ENCODE results near the gene SPTAN1.

Gene SPTAN1

DNA sequence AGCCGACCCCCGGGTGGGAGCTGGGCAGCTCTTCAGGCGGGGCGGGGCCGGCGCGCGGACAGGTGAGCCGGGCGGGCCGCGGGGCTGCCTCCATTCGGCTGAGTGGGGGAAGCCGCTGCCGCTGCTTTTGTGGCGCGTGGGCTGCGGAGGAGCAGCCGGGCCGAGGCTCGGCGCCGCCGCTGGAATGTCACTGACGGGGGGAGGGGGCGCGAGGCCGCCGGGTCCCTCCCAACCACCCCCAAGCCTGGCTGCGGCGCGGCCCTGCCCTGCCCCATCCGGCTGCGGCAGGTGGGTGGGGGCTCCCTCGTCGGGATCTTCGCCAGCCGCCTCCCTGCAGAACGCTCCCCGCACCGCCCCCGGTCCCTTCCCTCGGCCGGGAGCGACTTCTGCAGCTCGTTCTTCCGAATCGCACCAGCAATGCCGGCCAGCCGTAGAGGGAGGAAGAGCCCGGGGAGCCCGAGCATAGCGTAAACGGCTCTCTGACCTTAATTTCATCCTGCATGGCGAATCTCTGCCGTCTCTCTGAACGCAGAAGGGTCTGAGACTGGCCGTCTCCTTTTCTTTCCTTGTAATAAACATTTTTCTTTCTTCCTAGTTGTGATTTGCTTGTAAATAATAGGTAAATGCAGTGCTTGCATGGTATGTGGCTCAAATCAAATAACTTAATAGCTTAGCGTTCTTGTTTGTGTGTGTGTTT lies 505 bp downstream of the SPTAN1 start:
- WGBS, 2 experiments = 0 to 1% methylated on average over 59 of the region's 59 CpGs
- peak overlapping the region; percentile 80 for H3K27ac ChIP-seq (ENCODE audit: insufficient read depth, low read depth, low read length, poor library complexity, severe bottlenecking)
- H3K9me3 ChIP-seq (ENCODE audit: control insufficient read depth, low read length) = no peaks in the 10 kb centered on the region
- peaks cover 41% of the 10 kb centered on the region for H3K4me1 ChIP-seq (ENCODE audit: control insufficient read depth, insufficient read depth, low read length)
- H3K4me3 ChIP-seq (ENCODE audit: insufficient read depth, low read depth, low read length) = peak overlapping the region; percentile 91
- H3K27me3 ChIP-seq (ENCODE audit: control insufficient read depth, insufficient read depth, low read length, poor library complexity, severe bottlenecking) = no peaks in the 10 kb centered on the region
- no peaks in the 10 kb centered on the region for H3K36me3 ChIP-seq (ENCODE audit: control insufficient read depth, insufficient read depth, low read length)

DNA sequence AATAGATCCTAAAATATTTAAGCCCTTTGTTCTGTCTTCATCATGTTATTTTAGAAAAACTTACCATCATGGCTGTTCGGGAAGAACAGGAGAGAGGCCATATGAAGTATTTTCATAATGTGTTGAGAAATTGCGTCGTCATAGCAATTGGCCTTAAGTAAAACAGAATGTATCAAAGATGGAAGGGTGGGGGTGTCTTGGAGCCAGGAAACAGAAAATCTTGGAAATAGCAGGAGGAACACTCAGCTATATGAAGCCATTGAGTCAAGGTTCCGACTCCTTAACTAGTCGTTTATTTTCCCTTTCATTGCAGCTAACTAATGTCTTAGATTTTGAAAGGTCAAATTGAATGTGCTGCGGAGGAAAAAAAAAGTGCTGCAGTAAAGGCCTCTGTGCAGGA lies 1.3 kb downstream of the SPTAN1 start:
- Histone ChIP-seq H3K27ac (ENCODE audit: insufficient read depth, low read depth, low read length, poor library complexity, severe bottlenecking) (peak overlapping the region; percentile 74), H3K4me1 (ENCODE audit: control insufficient read depth, insufficient read depth, low read length) (peaks cover 44% of the 10 kb centered on the region)
- WGBS, 2 experiments = 46 to 53% methylated on average over 6 of the region's 6 CpGs

GRCh38 chr9:128554155-128554862 lies 1.9 kb downstream of the SPTAN1 start:
- H3K4me1 ChIP-seq (ENCODE audit: control insufficient read depth, insufficient read depth, low read length) = peaks cover 50% of the 10 kb centered on the region
- no peaks in the 10 kb centered on the region for H3K27me3 ChIP-seq (ENCODE audit: control insufficient read depth, insufficient read depth, low read length, poor library complexity, severe bottlenecking)
- H3K27ac ChIP-seq (ENCODE audit: insufficient read depth, low read depth, low read length, poor library complexity, severe bottlenecking) = peak overlapping the region; percentile 74
- peak overlapping the region; percentile 91 for H3K4me3 ChIP-seq (ENCODE audit: insufficient read depth, low read depth, low read length)
- H3K36me3 ChIP-seq (ENCODE audit: control insufficient read depth, insufficient read depth, low read length) = no peaks in the 10 kb centered on the region
- WGBS, 2 experiments = 12 to 15% methylated on average over 5 of the region's 5 CpGs
- H3K9me3 ChIP-seq (ENCODE audit: control insufficient read depth, low read length) = no peaks in the 10 kb centered on the region

More for the DNA sequence above, 1.3 kb downstream of the SPTAN1 start:
- Histone ChIP-seq H3K4me3 (ENCODE audit: insufficient read depth, low read depth, low read length) (peak overlapping the region; percentile 91), H3K9me3 (ENCODE audit: control insufficient read depth, low read length) (no peaks in the 10 kb centered on the region), H3K27me3 (ENCODE audit: control insufficient read depth, insufficient read depth, low read length, poor library complexity, severe bottlenecking) (no peaks in the 10 kb centered on the region), H3K36me3 (ENCODE audit: control insufficient read depth, insufficient read depth, low read length) (no peaks in the 10 kb centered on the region)

DNA sequence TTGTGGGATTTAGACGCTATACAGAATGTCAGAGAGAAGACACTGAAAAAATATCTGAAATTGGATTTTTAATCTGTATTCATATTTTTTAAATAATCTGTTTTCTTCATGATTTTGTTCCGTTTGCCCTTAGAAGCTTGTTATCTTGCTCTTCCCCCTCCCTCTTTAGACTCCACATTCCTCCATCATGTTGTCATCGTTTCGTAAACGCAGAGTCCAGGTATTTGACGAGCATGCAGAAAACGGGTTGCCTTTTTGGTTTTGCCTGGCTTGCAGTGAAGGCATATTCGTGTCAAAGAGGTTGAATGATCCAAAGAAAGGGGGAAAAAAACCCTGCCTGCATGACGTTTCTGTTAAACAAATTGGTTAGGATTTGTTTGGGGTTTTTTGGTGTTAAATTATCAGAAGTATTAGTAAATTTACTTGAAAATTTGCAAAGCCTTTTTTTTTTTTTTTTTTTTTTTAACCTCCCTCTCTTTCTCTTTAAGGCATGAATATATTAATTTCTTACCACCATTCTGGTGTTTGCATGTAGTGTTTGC lies 2.9 kb downstream of the SPTAN1 start:
- Histone ChIP-seq H3K27me3 (ENCODE audit: control insufficient read depth, insufficient read depth, low read length, poor library complexity, severe bottlenecking) (no peaks in the 10 kb centered on the region), H3K36me3 (ENCODE audit: control insufficient read depth, insufficient read depth, low read length) (no peaks in the 10 kb centered on the region), H3K9me3 (ENCODE audit: control insufficient read depth, low read length) (no peaks in the 10 kb centered on the region), H3K27ac (ENCODE audit: insufficient read depth, low read depth, low read length, poor library complexity, severe bottlenecking) (peak overlapping the region; percentile 74), H3K4me3 (ENCODE audit: insufficient read depth, low read depth, low read length) (peak overlapping the region; percentile 31), H3K4me1 (ENCODE audit: control insufficient read depth, insufficient read depth, low read length) (peaks cover 49% of the 10 kb centered on the region)
- WGBS, 2 experiments = 10 to 24% methylated on average over 8 to 9 of the region's 9 CpGs

GRCh38 chr9:128556276-128556675 lies 3.9 kb downstream of the SPTAN1 start:
- Histone ChIP-seq H3K4me1 (ENCODE audit: control insufficient read depth, insufficient read depth, low read length) (peaks cover 40% of the 10 kb centered on the region), H3K27ac (ENCODE audit: insufficient read depth, low read depth, low read length, poor library complexity, severe bottlenecking) (no peak overlapping the region), H3K36me3 (ENCODE audit: control insufficient read depth, insufficient read depth, low read length) (no peaks in the 10 kb centered on the region), H3K4me3 (ENCODE audit: insufficient read depth, low read depth, low read length) (no peak overlapping the region), H3K27me3 (ENCODE audit: control insufficient read depth, insufficient read depth, low read length, poor library complexity, severe bottlenecking) (no peaks in the 10 kb centered on the region), H3K9me3 (ENCODE audit: control insufficient read depth, low read length) (no peaks in the 10 kb centered on the region)
- 95 to 100% methylated on average over 1 of the region's 2 CpGs for WGBS, 2 experiments

DNA sequence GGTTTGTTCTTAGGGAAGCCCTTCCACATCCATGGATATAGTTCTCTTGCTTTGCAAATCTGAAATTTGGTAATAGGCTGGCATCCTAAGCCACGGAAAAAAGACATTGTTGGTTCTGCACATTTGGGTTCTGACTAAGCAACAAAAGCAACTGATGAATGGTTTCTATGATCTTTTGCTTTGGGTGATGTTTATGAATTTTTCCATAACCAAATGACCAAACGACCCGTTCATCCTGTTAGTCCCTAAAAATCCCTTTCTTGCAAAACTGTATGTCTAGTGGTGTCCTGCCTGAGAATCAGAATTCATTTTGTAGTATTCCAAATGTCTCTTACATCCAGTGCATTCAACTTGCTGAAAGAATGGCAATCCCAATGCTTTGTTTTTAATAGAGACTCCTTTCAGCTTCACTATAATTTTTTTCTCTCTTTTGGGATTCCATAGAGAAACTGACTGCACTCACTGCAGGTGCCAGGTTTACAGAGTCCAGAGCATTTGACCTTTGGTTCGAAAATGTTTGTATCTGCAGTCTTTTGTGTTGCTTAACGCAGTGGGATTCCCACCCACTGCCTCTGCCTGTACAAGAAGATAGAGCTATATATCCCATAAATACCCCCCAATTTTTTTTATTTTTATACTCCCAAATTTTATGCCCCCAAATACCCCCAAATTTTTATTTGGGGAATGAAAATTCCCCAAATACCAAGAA lies 4.7 kb downstream of the SPTAN1 start:
- H3K9me3 ChIP-seq (ENCODE audit: control insufficient read depth, low read length) = no peaks in the 10 kb centered on the region
- no peak overlapping the region for H3K4me3 ChIP-seq (ENCODE audit: insufficient read depth, low read depth, low read length)
- peak overlapping the region; percentile 26 for H3K27ac ChIP-seq (ENCODE audit: insufficient read depth, low read depth, low read length, poor library complexity, severe bottlenecking)
- H3K4me1 ChIP-seq (ENCODE audit: control insufficient read depth, insufficient read depth, low read length) = peaks cover 35% of the 10 kb centered on the region
- H3K36me3 ChIP-seq (ENCODE audit: control insufficient read depth, insufficient read depth, low read length) = no peaks in the 10 kb centered on the region
- 94 to 95% methylated on average over 5 of the region's 5 CpGs for WGBS, 2 experiments
- H3K27me3 ChIP-seq (ENCODE audit: control insufficient read depth, insufficient read depth, low read length, poor library complexity, severe bottlenecking) = no peaks in the 10 kb centered on the region

DNA sequence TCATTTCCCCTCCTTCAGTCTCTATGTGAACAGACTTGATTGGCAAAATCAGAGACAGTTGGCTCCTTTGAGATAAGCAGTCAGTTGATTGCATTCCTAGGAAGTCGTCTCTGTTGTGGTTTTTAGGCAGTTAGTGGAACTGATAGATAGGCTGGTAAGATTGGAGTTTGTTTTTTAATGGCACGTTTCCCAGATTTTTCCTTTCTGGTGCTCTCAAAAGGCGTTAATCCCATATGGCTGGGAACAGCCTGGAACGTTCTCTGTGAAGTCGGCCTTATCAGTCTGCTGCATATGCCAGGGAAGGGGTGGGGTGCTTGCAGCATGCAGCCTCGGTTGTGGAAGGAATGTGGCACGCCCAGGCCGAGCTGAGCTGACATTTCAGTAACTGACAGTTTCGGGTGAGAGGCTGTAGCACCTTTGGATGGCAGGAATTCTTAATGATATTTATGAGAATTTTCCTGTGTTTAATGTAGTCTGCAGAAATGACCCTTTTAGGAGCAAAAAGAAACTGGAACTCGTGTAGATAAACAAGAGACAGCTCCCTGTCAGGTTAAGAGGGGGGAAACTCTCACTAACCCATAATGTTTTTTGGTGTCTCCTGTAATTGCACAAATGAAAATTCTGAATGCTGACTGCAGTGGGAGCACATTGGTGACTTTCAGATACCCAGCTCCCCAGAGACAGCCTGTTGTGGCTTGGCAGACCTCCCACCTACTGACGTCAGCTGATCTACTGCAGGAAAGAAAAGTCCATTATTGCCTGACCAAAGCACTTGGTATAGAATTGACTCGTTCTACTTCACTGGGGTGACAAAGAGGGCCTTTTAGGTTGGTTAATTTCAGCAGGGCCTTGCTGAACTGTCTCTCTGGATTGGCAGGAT lies 6.3 kb downstream of the SPTAN1 start:
- Histone ChIP-seq H3K27me3 (ENCODE audit: control insufficient read depth, insufficient read depth, low read length, poor library complexity, severe bottlenecking) (no peaks in the 10 kb centered on the region), H3K36me3 (ENCODE audit: control insufficient read depth, insufficient read depth, low read length) (no peaks in the 10 kb centered on the region), H3K4me3 (ENCODE audit: insufficient read depth, low read depth, low read length) (no peak overlapping the region), H3K4me1 (ENCODE audit: control insufficient read depth, insufficient read depth, low read length) (peaks cover 35% of the 10 kb centered on the region), H3K9me3 (ENCODE audit: control insufficient read depth, low read length) (no peaks in the 10 kb centered on the region), H3K27ac (ENCODE audit: insufficient read depth, low read depth, low read length, poor library complexity, severe bottlenecking) (peak overlapping the region; percentile 56)
- 57 to 59% methylated on average over 12 of the region's 12 CpGs for WGBS, 2 experiments

- no peak overlapping the region for H3K4me3 ChIP-seq (ENCODE audit: insufficient read depth, low read depth, low read length)
- WGBS, 2 experiments = 96 to 98% methylated on average over 4 of the region's 4 CpGs
- no peaks in the 10 kb centered on the region for H3K4me1 ChIP-seq (ENCODE audit: control insufficient read depth, insufficient read depth, low read length)
- no peaks in the 10 kb centered on the region for H3K27me3 ChIP-seq (ENCODE audit: control insufficient read depth, insufficient read depth, low read length, poor library complexity, severe bottlenecking)
- H3K9me3 ChIP-seq (ENCODE audit: control insufficient read depth, low read length) = no peaks in the 10 kb centered on the region
- H3K27ac ChIP-seq (ENCODE audit: insufficient read depth, low read depth, low read length, poor library complexity, severe bottlenecking) = no peak overlapping the region
- H3K36me3 ChIP-seq (ENCODE audit: control insufficient read depth, insufficient read depth, low read length) = peaks cover 26% of the 10 kb centered on the region
Measured at GRCh38 chr9:128565578-128565977, 13.2 kb downstream of the SPTAN1 start.

DNA sequence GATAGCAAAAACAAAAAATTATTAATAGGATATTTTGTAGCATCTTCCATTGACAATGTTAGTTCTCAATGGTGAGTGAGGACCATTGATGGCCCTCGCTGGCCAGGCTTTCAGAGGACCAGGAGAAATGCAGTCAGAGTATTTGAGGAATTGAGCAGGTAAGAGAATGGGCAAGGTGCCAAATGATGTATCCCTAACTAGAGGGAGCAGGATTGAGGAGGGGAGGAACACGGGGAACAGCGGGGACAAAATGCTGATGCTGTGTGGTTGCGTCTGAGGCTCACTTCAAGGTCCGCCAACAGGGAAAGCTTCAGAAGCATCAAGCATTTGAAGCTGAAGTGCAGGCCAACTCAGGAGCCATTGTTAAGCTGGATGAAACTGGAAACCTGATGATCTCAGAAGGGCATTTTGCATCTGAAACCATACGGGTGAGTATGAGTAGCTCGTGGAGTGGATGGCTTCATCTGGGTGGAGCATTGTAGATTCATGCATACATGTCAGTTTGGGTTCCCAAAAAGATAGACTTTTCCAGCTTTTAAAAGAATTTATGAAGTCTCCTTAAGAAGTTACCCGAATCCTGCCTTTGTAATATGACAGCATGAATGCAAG lies 16.2 kb downstream of the SPTAN1 start:
- Histone ChIP-seq H3K4me3 (ENCODE audit: insufficient read depth, low read depth, low read length) (no peak overlapping the region), H3K4me1 (ENCODE audit: control insufficient read depth, insufficient read depth, low read length) (no peaks in the 10 kb centered on the region), H3K27me3 (ENCODE audit: control insufficient read depth, insufficient read depth, low read length, poor library complexity, severe bottlenecking) (no peaks in the 10 kb centered on the region), H3K27ac (ENCODE audit: insufficient read depth, low read depth, low read length, poor library complexity, severe bottlenecking) (no peak overlapping the region), H3K9me3 (ENCODE audit: control insufficient read depth, low read length) (no peaks in the 10 kb centered on the region), H3K36me3 (ENCODE audit: control insufficient read depth, insufficient read depth, low read length) (peaks cover 31% of the 10 kb centered on the region)
- WGBS, 2 experiments = 82 to 83% methylated on average over 8 of the region's 8 CpGs

Data from ectodermal cell (in vitro differentiated cells).